ENCODE data around the gene ZP3.
A peak's percentile ranks its signal among the peaks of the same experiment; 100 is the strongest.
"Not testable (repeated sequence)": the region's sequence is repeated elsewhere in the genome, so short reads cannot be mapped to it uniquely, and the experiment has no call there.

The ZP3 gene

DNA sequence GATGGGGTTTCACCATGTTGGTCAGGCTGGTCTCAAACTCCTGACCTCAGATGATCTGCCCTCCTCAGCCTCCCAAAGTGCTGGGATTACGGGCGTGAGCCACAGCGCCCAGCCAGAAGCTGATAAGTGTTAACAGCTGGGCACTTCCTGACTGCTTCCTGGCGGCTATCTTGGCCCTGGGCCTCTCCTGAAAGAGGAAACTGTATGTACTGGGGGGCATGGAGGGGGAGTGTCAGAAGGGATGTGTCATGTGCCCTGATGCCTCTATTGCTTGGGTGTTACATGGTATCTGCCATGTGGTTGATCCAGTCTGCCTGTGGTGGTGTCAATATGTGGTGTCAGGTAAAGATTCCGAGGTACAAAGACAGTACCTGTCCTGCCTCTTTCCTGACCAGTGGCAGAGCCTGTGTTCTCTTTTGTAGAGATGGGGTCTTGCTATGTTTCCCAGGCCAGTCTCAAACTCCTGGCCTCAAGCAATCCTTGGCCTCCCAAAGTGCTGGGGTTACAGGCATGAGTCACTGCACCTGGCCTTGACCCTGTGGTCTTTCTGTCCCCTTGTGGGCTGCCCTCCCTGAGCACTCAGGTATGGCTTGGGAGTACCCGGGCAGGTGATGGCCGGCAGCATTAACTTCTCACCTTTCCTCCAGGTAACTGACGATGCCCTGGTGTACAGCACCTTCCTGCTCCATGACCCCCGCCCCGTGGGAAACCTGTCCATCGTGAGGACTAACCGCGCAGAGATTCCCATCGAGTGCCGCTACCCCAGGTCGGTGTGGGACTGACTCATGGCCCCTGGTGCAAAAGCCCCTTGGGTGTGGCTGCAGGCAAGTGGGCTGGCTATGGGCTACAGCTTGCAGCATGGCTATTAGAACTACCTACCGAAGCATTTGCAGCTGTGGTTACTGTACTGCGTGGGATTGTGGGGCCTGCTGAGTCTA, 4.4 kb downstream of the ZP3 start:
- TF ChIP-seq, protein P1, sequence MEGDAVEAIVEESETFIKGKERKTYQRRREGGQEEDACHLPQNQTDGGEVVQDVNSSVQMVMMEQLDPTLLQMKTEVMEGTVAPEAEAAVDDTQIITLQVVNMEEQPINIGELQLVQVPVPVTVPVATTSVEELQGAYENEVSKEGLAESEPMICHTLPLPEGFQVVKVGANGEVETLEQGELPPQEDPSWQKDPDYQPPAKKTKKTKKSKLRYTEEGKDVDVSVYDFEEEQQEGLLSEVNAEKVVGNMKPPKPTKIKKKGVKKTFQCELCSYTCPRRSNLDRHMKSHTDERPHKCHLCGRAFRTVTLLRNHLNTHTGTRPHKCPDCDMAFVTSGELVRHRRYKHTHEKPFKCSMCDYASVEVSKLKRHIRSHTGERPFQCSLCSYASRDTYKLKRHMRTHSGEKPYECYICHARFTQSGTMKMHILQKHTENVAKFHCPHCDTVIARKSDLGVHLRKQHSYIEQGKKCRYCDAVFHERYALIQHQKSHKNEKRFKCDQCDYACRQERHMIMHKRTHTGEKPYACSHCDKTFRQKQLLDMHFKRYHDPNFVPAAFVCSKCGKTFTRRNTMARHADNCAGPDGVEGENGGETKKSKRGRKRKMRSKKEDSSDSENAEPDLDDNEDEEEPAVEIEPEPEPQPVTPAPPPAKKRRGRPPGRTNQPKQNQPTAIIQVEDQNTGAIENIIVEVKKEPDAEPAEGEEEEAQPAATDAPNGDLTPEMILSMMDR (IDR thresholded peaks at IDR 0.05): no peak
- H3K4me3 ChIP-seq (ENCODE audit: low read depth in 1 of 2, low read length in 1 of 2): no peak overlapping the region
- no peaks in the 10 kb centered on the region for H3K9me3 ChIP-seq
- H3K27ac ChIP-seq: no peak overlapping the region
- H3K27me3 ChIP-seq: no peaks in the 10 kb centered on the region
- H3K36me3 ChIP-seq: no peaks in the 10 kb centered on the region
- H3K4me1 ChIP-seq (ENCODE audit: control insufficient read depth in 1 of 2, insufficient read depth in 1 of 2, low read depth in 1 of 2, low read length in 1 of 2): no peaks in the 10 kb centered on the region

DNA sequence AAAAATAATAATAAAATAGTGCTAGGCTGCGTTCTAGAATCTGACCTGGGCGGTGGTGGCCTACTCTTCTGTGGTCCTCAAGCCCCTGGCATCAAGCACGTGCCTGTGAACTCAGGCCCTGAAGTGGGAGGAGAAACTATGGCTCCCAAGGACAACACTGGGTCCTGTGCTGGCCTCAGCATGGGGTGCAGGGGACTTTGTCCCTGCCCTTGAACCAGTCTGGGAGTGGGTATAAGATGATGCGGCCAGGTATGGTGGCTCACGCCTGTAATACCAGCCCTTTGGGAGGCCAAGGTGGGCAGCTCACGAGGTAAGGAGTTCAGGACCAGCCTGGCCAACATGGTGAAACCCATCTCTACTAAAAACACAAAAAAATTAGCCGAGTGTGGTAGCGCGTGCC, 5.5 kb downstream of the ZP3 start:
- Histone ChIP-seq H3K27me3 (no peaks in the 10 kb centered on the region), H3K27ac (no peak overlapping the region), H3K36me3 (no peaks in the 10 kb centered on the region), H3K9me3 (no peaks in the 10 kb centered on the region), H3K4me1 (ENCODE audit: control insufficient read depth in 1 of 2, insufficient read depth in 1 of 2, low read depth in 1 of 2, low read length in 1 of 2) (no peaks in the 10 kb centered on the region), H3K4me3 (ENCODE audit: low read depth in 1 of 2, low read length in 1 of 2) (no peak overlapping the region)
- TF ChIP-seq, protein P1 (IDR thresholded peaks at IDR 0.05): no peak

DNA sequence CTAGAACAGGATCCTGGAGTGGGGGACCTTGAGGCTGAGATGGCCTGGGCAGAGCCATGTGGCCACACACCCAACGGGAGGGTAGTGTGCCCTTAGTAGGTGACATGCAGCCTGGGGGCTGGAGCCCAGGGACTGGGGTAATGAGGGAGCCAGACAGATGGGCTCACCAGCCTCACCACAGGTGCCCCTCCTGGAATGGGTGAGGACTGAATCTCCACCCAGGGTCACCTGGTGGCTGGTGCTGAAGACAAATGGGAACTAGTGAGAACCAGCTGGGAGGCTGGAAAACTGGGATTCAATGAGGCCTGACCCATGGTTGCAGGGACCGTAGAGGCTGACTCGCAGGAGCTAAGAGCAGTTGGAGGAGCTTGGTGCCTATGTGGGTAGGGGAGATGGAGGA, 6.1 kb downstream of the ZP3 start:
- H3K27me3 ChIP-seq: no peaks in the 10 kb centered on the region
- no peak overlapping the region for H3K4me3 ChIP-seq (ENCODE audit: low read depth in 1 of 2, low read length in 1 of 2)
- H3K27ac ChIP-seq: no peak overlapping the region
- TF ChIP-seq, protein P1 (IDR thresholded peaks at IDR 0.05): no peak
- no peaks in the 10 kb centered on the region for H3K9me3 ChIP-seq
- H3K4me1 ChIP-seq (ENCODE audit: control insufficient read depth in 1 of 2, insufficient read depth in 1 of 2, low read depth in 1 of 2, low read length in 1 of 2): no peaks in the 10 kb centered on the region
- no peaks in the 10 kb centered on the region for H3K36me3 ChIP-seq

DNA sequence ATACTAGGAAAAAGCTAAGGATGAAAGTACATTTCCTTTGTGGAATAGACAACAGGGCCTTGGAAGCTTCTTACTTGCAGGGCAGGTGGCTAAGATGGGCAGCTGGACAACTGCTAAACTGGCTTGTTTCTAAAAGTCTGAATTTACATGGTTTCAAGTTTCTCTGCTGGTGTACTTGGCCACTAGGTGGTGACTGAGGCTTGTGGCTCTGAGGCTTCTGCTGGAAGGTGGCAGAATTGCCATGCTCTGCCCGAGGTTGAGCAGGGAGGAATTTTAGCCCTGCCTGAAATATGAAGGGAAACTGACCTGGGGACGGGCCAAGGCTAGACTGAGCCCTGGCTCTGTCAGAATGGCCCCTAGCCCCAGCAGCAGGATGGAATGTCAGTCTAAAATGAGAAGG, 13.1 kb downstream of the ZP3 start:
- TF ChIP-seq, protein P1 (IDR thresholded peaks at IDR 0.05): peak; percentile 37
- H3K36me3 ChIP-seq; H3K27me3 ChIP-seq; H3K9me3 ChIP-seq; H3K4me1 ChIP-seq (ENCODE audit: control insufficient read depth in 1 of 2, insufficient read depth in 1 of 2, low read depth in 1 of 2, low read length in 1 of 2); H3K4me3 ChIP-seq (ENCODE audit: low read depth in 1 of 2, low read length in 1 of 2): not testable (repeated sequence)
- peak overlapping the region; percentile 35 for H3K27ac ChIP-seq

DNA sequence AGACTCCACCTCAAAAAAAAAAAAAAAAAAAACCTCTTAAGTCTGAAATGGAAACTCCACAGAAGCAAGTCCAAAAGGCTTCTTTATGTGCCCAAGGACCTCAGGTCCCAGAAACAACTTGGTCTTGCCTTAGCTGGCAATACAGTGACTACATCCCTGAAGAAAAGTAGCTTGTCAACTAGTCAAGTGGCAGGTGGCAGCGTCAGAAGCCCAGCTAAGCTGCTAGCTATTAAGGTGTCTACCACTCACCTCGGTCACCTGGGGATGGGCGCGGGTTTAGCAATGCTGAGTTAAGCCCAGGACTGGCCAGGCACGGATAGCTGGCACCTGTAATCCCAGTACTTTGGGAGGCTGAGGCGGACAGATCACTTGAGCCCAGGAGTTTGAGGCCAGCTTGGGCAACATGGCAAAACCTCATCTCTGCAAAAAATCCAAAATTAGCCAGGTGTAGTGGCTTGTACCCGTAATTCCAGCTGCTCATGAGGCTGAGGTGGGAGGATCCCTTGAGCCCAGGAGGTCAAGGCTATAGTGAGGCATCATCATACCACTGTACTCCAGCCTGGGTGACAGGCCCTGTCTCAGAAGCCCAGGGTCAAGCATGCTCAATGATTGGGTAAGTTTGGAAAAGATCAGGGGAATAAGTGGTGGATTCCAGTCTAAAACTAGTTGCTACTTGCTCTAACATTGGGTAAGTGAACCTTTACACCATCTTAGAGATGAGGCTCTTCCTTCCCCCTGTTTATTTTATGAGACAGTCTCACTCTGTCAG, 14.6 kb downstream of the ZP3 start:
- H3K9me3 ChIP-seq; H3K27ac ChIP-seq; H3K4me1 ChIP-seq (ENCODE audit: control insufficient read depth in 1 of 2, insufficient read depth in 1 of 2, low read depth in 1 of 2, low read length in 1 of 2); H3K4me3 ChIP-seq (ENCODE audit: low read depth in 1 of 2, low read length in 1 of 2); H3K36me3 ChIP-seq; H3K27me3 ChIP-seq: not testable (repeated sequence)

DNA sequence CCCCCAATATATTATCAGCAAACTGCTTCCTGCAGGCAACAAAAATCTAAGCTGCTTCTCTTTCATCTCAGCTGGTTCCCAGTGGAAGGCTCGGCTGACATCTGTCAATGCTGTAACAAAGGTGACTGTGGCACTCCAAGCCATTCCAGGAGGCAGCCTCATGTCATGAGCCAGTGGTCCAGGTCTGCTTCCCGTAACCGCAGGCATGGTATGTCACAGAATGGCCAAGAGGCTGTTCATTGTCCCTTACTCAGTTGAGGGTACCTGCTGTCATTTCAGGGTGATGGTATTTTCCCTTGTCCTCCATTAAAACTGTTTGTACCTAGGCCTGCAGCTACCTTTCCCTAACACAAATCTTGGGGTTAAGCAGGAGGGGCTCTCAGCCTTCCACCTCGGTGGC, 15.7 kb downstream of the ZP3 start:
- not testable (repeated sequence) for H3K4me1 ChIP-seq (ENCODE audit: control insufficient read depth in 1 of 2, insufficient read depth in 1 of 2, low read depth in 1 of 2, low read length in 1 of 2); H3K36me3 ChIP-seq; H3K4me3 ChIP-seq (ENCODE audit: low read depth in 1 of 2, low read length in 1 of 2); H3K27ac ChIP-seq; H3K9me3 ChIP-seq; H3K27me3 ChIP-seq

DNA sequence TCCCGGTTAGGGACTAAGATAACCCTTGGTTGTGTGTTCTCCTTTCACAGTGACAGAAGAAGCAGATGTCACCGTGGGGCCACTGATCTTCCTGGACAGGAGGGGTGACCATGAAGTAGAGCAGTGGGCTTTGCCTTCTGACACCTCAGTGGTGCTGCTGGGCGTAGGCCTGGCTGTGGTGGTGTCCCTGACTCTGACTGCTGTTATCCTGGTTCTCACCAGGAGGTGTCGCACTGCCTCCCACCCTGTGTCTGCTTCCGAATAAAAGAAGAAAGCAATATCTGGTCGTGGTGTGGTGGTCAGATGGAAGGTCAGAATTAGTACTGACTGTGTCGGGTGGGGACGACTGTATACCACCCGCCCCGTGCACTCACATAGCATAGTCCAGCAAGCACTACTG, 17.0 kb downstream of the ZP3 start:
- H3K27me3 ChIP-seq; H3K9me3 ChIP-seq; H3K27ac ChIP-seq; H3K36me3 ChIP-seq; H3K4me1 ChIP-seq (ENCODE audit: control insufficient read depth in 1 of 2, insufficient read depth in 1 of 2, low read depth in 1 of 2, low read length in 1 of 2); H3K4me3 ChIP-seq (ENCODE audit: low read depth in 1 of 2, low read length in 1 of 2): not testable (repeated sequence)

DNA sequence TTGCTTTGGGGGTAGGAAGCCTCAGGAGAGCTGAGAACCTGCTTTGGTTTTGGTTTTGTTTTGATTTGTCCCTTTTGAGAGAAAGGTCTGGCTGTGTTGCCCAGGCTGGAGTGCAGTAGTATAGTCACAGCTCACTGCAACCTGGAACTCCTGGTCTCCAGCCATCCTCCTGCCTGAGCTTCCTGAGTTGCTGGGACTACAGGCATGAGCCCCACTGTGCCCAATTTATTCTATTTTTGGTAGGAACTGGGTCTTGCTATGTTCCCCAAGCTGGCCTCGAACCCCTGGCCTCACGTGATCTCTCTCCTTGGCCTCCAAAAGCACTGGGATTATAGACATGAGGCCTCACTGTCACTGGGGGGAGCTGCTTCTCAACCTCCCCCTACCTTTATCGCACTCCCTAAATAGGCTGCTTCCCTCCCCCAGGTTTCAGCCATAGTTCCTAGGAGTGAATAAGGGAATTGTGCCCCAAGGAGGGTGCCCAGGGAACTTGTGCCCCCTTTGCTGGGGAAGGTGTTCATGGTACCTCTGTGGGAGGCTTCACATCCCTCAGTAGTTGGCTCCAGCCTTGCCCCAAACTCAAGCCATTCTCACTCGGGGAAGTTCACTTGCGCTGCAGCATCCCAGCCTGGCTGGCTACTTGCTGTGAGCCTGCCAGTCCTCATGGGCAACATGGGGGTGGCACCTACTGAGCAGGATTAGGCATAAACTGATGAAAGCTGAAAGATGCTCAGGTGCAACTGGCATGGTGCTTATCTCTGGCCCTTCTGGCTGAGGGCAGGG, 18.1 kb downstream of the ZP3 start:
- H3K9me3 ChIP-seq; H3K27me3 ChIP-seq; H3K27ac ChIP-seq; H3K36me3 ChIP-seq; H3K4me1 ChIP-seq (ENCODE audit: control insufficient read depth in 1 of 2, insufficient read depth in 1 of 2, low read depth in 1 of 2, low read length in 1 of 2); H3K4me3 ChIP-seq (ENCODE audit: low read depth in 1 of 2, low read length in 1 of 2): not testable (repeated sequence)

DNA sequence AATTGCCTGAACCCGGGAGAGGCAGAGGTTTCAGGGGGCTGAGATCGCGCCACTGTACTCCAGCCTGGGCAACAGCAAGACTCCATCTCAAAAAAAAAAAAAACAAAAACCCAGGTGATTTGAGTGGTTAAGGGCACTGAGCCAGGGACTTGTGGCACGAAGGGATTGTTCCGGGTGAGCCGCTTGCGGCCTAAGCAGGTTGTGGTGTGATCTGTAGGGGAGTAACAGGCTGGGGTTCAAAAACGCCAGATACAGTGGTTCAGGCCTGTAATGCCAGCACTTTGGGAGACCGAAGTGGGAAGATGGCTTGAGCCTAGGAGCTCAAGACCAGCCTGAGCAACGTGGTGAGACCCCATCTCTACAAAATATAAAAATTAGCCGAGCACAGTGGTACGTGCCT, 19.1 kb downstream of the ZP3 start:
- H3K27ac ChIP-seq; H3K36me3 ChIP-seq; H3K27me3 ChIP-seq; H3K9me3 ChIP-seq; H3K4me1 ChIP-seq (ENCODE audit: control insufficient read depth in 1 of 2, insufficient read depth in 1 of 2, low read depth in 1 of 2, low read length in 1 of 2); H3K4me3 ChIP-seq (ENCODE audit: low read depth in 1 of 2, low read length in 1 of 2): not testable (repeated sequence)

Measured in neutrophil (primary cell).